GM21360 (cell line): ENCODE data around the gene FAM78A.

Experiments
- ATAC-seq: cut with Tn5 transposase; IDR thresholded peaks from one replicate; pipeline ENCODE4 v1.9.1; 2021; ENCODE audit warnings: mild to moderate bottlenecking, moderate library complexity; ENCODE audit not compliant: unreplicated experiment

The FAM78A gene

DNA sequence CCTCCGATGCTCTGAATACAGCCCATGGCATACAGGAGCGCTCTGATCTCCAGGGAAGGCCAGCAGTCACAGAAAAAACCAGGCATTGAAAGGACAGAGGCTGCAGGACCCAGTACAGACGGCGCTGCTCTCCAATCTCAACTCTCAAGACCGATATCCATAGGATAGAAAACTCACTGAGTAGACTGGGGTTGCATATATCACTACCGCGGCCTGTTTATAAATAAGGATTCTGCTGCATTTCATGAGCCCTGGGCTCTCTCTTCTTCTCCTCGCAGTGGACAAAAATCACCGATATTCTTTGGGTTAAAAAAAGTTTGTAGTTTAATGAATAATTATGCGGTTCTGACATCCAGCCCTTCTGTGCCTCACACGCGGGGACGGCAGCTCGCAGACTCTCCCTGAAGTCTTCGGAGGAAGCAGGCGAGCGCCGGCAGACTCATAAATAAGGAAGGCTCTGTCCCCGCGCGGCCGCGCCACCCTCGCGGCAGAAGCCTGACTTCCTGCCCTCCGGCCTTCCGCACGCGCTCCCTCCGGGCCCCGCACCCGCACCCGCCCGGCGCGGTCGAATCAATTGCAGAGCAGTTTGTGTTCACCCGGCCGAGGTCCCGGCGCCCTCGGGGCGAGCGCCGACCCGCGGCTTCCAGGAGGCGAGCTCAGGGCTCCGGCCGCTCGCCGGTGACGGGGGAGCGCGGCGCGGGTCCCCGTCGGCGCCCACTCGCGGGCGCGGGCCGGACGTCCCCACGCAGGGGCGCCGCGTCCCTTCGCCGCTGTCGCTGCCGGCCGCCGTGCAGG, at the start of gene FAM78A:
TSS of gene FAM78A (minus strand) at position 417 of the 795 bp plus-strand sequence. CDS start at position 86, 331 bp downstream.
- no peak for ATAC-seq

- ATAC-seq: no peak
Observed at GRCh38 chr9:131324736-131325679, 48.7 kb upstream of the FAM78A start.

DNA sequence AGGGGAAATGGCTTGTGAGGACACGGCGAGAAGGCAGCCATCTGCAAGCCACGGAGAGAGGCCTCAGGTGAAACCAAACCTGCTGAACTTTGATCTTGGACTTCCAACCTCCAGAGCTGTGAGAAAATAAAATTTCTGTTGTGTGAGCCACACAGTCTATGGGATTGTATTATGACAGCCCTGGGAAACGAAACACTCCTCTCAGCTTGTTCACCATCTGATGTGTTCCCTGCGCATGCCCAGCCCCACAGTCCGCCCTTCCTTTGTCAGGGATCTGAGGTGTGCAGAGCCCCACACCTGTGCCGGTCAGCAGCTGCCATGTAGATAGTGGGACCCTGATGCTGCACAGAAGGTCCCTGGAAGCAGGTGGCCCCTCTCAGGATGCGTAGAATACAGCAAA, 47.3 kb upstream of the FAM78A start:
- ATAC-seq: no peak

- no peak for ATAC-seq
Observed at GRCh38 chr9:131320031-131320685, 43.8 kb upstream of the FAM78A start.

DNA sequence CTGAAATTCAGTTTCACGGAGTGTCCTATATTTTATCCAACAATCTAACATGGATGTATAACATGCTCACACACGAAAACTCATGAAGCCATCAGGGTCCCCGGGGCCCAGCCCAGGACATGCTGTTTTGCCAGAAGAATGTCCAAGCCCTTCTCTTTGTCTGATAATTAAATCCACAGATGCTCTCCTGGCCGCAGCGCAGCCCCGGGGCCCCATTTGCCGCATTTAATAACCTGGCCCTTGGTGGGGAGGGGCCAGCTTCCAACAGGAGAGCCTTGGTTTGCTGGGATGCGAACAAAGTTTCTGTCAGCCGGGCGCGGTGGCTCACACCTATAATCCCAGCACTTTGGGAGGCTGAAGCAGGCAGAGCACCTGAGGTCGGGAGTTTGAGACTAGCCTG, 43.2 kb upstream of the FAM78A start:
- no peak for ATAC-seq

DNA sequence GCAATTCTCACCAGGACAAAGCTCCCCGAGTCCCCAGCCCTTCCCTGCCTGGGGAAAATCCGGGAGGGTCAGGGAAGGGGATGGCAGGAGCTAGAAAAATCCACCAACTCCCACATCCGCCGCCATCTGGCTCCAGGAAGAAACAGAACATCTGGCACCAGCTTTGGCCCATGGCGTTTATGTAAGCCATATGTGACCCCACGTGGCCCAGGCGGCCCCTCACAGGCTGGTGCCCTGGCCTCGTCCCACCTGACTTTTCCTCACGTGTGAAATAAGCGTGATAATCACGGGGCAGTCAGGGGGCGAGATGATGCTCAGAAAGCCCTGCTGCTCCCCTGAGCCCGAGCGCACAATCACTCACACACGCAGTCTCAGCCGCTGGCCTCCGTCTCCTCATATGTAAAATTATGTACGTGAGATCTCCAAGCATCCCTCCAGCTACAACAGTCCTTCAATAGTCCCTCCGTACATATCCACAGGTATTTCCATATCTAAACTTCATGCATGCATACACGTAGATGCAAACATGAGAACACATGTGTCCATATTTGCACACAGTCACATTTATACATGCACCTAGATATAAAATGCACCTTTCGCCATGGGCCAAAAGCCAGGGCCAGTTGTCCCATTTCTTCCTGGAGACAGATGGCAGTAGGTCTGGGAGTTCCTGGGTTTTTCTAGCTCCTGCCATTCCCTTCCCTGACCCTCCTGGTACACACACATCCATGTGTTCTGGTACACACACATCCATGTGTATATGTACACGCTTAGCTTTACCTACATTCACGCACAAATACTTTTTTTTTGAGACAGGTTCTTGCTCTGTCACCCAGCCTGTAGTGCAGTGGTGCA, 42.1 kb upstream of the FAM78A start:
- ATAC-seq: no peak

- no peak for ATAC-seq
Observed at GRCh38 chr9:131312822-131313770, 36.8 kb upstream of the FAM78A start.

DNA sequence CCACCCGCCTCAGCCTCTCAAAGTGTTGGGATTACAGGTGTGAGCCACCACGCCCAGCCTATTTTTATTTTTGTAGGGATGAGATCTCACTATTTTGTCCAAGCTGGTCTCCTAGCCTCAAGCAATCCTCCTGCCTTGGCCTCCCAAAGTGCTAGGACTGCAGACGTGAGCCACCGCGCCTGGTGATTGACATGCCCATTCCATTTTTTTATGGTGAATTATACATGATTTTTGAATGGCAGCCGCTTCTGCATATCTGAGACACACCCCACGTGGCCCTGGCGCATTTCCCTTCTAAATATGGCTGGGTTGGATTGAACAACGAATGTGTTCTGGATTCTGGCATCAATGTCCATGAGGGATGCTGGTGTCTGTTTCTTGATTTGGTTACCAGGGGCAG, 35.9 kb upstream of the FAM78A start:
- ATAC-seq: no peak

DNA sequence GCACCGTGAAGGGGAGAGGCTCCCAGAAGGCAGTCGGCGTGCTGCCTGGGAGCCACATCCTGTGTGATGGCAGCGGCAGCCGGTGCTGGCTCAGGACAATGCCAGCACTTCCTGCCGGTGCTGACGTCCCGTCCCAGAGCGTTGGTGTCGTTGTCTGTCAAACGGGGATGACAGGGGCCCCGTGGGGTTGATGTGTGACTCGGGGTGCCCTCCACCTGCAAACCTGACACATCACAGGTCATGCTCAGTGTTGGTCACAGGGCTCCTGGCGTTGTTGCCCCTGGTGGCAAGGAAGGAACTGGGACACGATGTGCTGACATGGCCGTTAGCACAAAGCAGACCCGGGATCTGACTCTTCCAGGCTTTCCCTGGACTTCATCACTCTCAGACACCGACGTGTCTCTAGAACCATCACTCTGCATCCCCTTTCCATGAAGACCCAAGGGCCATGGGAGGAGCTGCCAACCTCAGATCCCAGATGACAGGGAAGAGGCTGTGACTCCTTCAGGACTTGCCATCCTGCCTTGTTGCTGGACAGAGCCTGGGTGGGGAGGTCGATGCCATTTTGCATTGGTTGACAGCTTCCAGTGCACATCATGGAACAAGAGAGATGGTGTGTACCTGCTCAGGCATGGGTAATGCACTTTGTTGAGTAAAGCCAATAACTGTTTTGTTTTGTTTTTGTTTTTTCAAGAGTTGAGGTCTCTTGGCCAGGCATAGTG, 34.7 kb upstream of the FAM78A start:
- no peak for ATAC-seq

DNA sequence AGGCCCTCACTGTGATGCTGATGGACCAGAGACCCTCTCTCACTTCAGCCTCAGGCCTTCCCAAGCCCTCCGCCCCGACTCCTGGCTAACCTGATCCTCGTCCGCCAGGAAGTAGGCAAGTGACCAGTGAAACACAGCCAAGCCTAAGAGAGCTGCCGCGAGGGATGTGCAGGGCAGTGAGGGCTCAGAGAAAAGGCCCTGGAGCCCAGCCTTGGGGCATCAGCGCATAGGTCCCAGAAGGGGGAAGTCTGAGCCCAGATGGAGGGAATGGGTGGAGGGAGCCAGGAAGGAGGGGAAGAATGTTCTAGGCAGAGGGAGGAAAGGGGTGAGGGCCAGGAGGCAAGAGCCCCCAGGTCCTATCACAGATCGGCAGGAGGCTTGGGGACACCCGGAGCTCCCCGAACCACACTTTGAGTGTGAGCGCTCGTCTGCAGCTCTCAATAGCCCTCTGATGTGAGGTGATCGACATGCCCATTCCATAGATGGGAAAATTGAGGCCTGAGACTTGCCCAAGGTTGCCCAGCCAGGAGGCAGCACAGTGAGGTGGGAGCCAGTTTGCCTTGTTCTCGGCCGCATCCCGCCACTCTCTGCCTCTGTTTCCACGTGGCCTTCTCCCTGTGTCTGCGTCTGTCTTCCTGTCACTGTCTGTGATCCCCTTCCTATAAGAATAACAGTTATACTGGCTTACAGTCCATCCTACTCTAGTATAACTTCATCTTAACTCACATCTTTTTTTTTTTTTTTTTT, 33.4 kb upstream of the FAM78A start:
- ATAC-seq: no peak

- ATAC-seq: no peak
Observed at GRCh38 chr9:131308906-131309529, 32.7 kb upstream of the FAM78A start.

DNA sequence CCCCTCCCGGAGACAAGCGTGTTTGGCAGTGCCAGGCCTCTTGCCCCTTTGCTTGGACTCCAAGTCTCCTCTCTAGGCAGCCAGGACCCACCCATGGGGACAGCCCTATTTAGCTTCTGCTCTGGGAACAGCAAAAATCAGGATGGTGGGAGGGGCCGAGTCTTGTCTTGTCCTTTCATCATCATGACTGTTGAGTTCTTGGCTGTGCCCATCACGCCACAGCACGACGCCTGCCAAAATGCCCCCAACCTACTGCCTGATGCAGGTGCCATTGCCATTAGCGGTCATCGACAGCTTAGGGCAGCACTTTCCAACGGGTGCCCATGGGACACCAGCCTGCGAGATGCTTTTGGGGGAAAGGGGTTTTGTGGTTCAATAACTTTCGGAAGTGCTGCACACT, 32.1 kb upstream of the FAM78A start:
- no peak for ATAC-seq

GRCh38 chr9:131307974-131308373, 31.7 kb upstream of the FAM78A start:
- no peak for ATAC-seq

- no peak for ATAC-seq
Observed at GRCh38 chr9:131306397-131307004, 30.2 kb upstream of the FAM78A start.

DNA sequence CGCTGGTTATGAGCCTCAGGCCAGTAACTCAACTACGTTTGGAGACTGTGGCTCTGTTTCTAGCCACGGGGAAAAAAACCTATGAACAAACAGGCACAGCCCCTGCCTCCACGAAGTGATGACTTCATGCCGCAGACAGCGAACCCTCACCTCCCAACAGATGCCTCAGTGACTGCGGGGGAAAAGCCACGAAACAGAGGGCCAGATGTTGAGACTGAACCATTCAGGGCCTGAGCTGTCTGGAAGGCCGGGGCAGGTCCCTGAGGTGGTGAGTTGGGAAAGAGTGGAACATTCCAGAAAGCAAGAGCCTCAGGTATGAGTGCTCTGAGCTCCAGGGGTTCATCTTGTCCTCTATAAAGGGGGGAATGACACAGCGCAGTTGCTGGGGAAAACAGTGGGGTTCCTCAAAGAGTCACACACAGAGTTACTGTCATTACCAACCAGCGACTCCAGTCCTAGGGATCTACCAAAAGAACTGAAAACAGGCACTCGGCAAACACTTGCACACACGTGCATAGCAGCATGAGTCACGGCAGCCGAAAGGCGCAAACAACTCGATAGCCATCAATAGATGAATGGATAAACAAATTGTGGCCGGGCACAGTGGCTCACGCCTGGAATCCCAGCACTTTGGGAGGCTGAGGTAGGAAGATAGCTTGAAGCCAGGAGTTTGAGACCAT, 28.5 kb upstream of the FAM78A start:
- ATAC-seq: no peak
